GM13976 (cell line): ENCODE data around the gene RNF19B.

ENCODE experiments used
- DNase-seq: peaks from one replicate; pipeline ENCODE4 v3.0.0; 2012; ENCODE audit warnings: low spot score
- in situ Hi-C: fragments of 300-500 bp; cut with MboI; formaldehyde crosslinking; loops from one replicate; pipeline ENCODE4 v1.12.0; 2022; ENCODE audit warnings: low sequenced_read_pairs, mixed read lengths, inconsistent platforms; ENCODE audit not compliant: unreplicated experiment
- TF ChIP-seq, protein P1 (sequence below): IDR thresholded peaks from 2 replicates; pipeline ENCODE4 v1.5.1; 2012; ENCODE audit warnings: borderline replicate concordance, mild to moderate bottlenecking; ENCODE audit not compliant: insufficient read depth; ENCODE audit errors: extremely low read depth, missing control alignments, control extremely low read depth

Gene RNF19B

GRCh38 chr1:32967888-32968568 lies 3.4 kb upstream of the RNF19B start:
- in situ Hi-C loops, result no loop called here
- no peak for DNase-seq
- TF ChIP-seq, protein P1, sequence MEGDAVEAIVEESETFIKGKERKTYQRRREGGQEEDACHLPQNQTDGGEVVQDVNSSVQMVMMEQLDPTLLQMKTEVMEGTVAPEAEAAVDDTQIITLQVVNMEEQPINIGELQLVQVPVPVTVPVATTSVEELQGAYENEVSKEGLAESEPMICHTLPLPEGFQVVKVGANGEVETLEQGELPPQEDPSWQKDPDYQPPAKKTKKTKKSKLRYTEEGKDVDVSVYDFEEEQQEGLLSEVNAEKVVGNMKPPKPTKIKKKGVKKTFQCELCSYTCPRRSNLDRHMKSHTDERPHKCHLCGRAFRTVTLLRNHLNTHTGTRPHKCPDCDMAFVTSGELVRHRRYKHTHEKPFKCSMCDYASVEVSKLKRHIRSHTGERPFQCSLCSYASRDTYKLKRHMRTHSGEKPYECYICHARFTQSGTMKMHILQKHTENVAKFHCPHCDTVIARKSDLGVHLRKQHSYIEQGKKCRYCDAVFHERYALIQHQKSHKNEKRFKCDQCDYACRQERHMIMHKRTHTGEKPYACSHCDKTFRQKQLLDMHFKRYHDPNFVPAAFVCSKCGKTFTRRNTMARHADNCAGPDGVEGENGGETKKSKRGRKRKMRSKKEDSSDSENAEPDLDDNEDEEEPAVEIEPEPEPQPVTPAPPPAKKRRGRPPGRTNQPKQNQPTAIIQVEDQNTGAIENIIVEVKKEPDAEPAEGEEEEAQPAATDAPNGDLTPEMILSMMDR, result no peak

DNA sequence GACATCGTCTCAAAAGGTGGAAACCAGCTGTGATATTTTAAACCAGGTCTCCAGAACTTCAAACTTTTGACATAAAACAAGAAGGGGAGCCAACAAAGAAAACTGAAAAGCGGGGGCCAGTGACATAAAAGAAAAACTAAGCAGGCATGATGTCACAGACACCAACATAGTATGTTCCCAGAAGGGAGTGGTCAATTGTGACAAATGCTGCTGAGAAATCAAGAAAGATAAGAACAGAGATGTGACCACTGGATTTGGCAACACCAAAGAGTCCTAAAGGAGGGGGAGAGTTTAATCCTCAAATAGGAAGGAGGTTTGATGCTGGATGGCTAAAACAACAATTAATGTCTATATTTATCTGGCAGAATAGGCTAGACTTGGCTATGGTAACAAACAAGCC lies 2.3 kb upstream of the RNF19B start:
- TF ChIP-seq, protein P1, result no peak
- no peak for DNase-seq
- in situ Hi-C loops, result no loop called here

GRCh38 chr1:32965251-32965747 lies 690 bp upstream of the RNF19B start:
- TF ChIP-seq, protein P1, result no peak

GRCh38 chr1:32963746-32964460 lies 706 bp downstream of the RNF19B start:
- in situ Hi-C loops, result no loop called here
- TF ChIP-seq, protein P1, result no peak
- peak; percentile 65 for DNase-seq

More at GRCh38 chr1:32965251-32965747, 690 bp upstream of the RNF19B start:
- in situ Hi-C loops, result no loop called here
- DNase-seq, result no peak

- TF ChIP-seq, protein P1, result no peak
- in situ Hi-C loops, result no loop called here
- peak; percentile 72 for DNase-seq
Observed at GRCh38 chr1:32962248-32962896, 2.2 kb downstream of the RNF19B start.

- in situ Hi-C loops, result no loop called here
- DNase-seq, result no peak
- TF ChIP-seq, protein P1, result no peak
Observed at GRCh38 chr1:32960819-32961355, 3.7 kb downstream of the RNF19B start.
